B cell (primary cell): Measurements from ENCODE around the gene ZP1. TPM values are rescaled to one million over a fixed set of nuclear protein-coding genes. Genes with fewer than 3 reads are reported as not detected.

Experiments
- ATAC-seq: fragments of 200-7000 bp; cut with Tn5 transposase; one replicate; pipeline ENCODE4 v1.10.0; 2021; ENCODE audit warnings: low read depth, mild to moderate bottlenecking, moderate number of reproducible peaks, moderate library complexity
- CTCF ChIA-PET: fragments of 350-600 bp; sonication (Branson Sonifier 250); formaldehyde crosslinking; loops from one replicate; lab custom pipeline; 2021; ENCODE audit warnings: antibody characterized with exemption, inconsistent platforms; lab: Charles Lee
- POLR2A ChIA-PET: fragments of 350-600 bp; sonication (Branson Sonifier 250); formaldehyde crosslinking; loops from one replicate; lab custom pipeline; 2021; ENCODE audit warnings: antibody characterized with exemption; lab: Charles Lee
- DNase-seq: peaks from one replicate; pipeline ENCODE4 v3.0.0; 2013
- H2AFZ ChIP-seq: 2 replicates; pipeline ENCODE4 v1.6.1; 2012; ENCODE audit warnings: mild to moderate bottlenecking, low read depth, low read length; ENCODE audit not compliant: insufficient read depth, poor library complexity, severe bottlenecking
- H3K27ac ChIP-seq, 2 donors: 1 replicate in 1 of 2; 2 replicates in 1 of 2; pipeline ENCODE4 v1.5.1; 2012 to 2013; ENCODE audit warnings: low read length in 2 of 2, mild to moderate bottlenecking in 2 of 2, moderate library complexity in 1 of 2
- H3K27me3 ChIP-seq, 4 experiments: fragments of 200-600 bp in 1 of 4; sonication (generic) in 1 of 4; replicated peaks in 1 of 4; 1 replicate in 2 of 4; 2 replicates in 2 of 4; pipeline versions ENCODE4 v1.6.1 to v1.7.0; 2013 to 2016; ENCODE audit warnings: low read length in 3 of 4, mild to moderate bottlenecking in 2 of 4, mixed read lengths in 1 of 4, moderate library complexity in 1 of 4; ENCODE audit not compliant: insufficient read depth in 4 of 4, control insufficient read depth in 3 of 4; ENCODE audit errors: control extremely low read depth in 1 of 4
- H3K36me3 ChIP-seq, 2 experiments: replicated peaks in 1 of 2; 1 replicate in 1 of 2; 2 replicates in 1 of 2; pipeline versions ENCODE4 v1.6.1 to v1.7.1; 2013; ENCODE audit warnings: low read length in 1 of 2; ENCODE audit not compliant: insufficient read depth in 2 of 2, control insufficient read depth in 1 of 2; ENCODE audit errors: control extremely low read depth in 1 of 2, extremely low read depth in 1 of 2
- H3K4me1 ChIP-seq, 2 donors: fragments of 200-600 bp in 1 of 2; sonication (generic) in 1 of 2; 1 replicate in 1 of 2; 2 replicates in 1 of 2; pipeline versions ENCODE4 v1.5.1 to v1.6.1; 2013 to 2017; ENCODE audit warnings: low read length in 2 of 2; ENCODE audit not compliant: control insufficient read depth in 2 of 2, insufficient read depth in 2 of 2
- H3K4me2 ChIP-seq: replicated peaks from 2 replicates; pipeline ENCODE3; 2012; ENCODE audit warnings: mild to moderate bottlenecking, low read depth, low read length; ENCODE audit not compliant: poor library complexity, severe bottlenecking
- H3K4me3 ChIP-seq, 5 experiments: fragments of 200-600 bp in 1 of 5; sonication (generic) in 1 of 5; 1 replicate in 3 of 5; 2 replicates in 2 of 5; pipeline versions ENCODE4 v1.5.1 to v1.7.0; 2011 to 2016; ENCODE audit warnings: low read length in 4 of 5, mild to moderate bottlenecking in 4 of 5, low read depth in 2 of 5, control low read depth in 1 of 5, moderate library complexity in 1 of 5; ENCODE audit not compliant: insufficient read depth in 1 of 5; ENCODE audit errors: control extremely low read depth in 1 of 5, extremely low read depth in 1 of 5
- H3K79me2 ChIP-seq: fragments of 200-600 bp; sonication (generic); one replicate; pipeline ENCODE4 v1.6.0; 2016; ENCODE audit warnings: low read length; ENCODE audit not compliant: control insufficient read depth, insufficient read depth
- H3K9ac ChIP-seq: fragments of 200-600 bp; sonication (generic); 2 replicates; pipeline ENCODE4 v1.6.1; 2017; ENCODE audit warnings: mild to moderate bottlenecking, low read length, moderate library complexity
- H3K9me3 ChIP-seq, 3 donors: one replicate each; pipeline versions ENCODE4 v1.6.1 to v1.7.1; 2013; ENCODE audit warnings: low read length in 2 of 3; ENCODE audit not compliant: control insufficient read depth in 2 of 3, insufficient read depth in 1 of 3; ENCODE audit errors: control extremely low read depth in 1 of 3
- H4K20me1 ChIP-seq: 2 replicates; pipeline ENCODE4 v1.6.0; 2012; ENCODE audit warnings: mild to moderate bottlenecking, low read length; ENCODE audit not compliant: insufficient read depth, control insufficient read depth, poor library complexity, severe bottlenecking
- H3K27ac Mint-ChIP-seq: one replicate; pipeline ENCODE4 v1.8.0; 2021; ENCODE audit warnings: mixed read lengths
- H3K27me3 Mint-ChIP-seq: one replicate; pipeline ENCODE4 v1.8.0; 2021; ENCODE audit warnings: mixed read lengths
- H3K4me1 Mint-ChIP-seq: one replicate; pipeline ENCODE4 v1.8.0; 2021; ENCODE audit warnings: mixed read lengths
- H3K4me3 Mint-ChIP-seq: one replicate; pipeline ENCODE4 v1.8.0; 2021; ENCODE audit warnings: mixed read lengths
- H3K9me3 Mint-ChIP-seq: one replicate; pipeline ENCODE4 v1.8.0; 2022; ENCODE audit warnings: mixed read lengths; ENCODE audit not compliant: insufficient read depth
- EZH2 ChIP-seq: IDR thresholded peaks from 2 replicates; pipeline ENCODE4 v1.6.1; 2012; ENCODE audit warnings: borderline replicate concordance, low read depth, mild to moderate bottlenecking, moderate library complexity, low read length; ENCODE audit not compliant: insufficient read depth, poor library complexity, severe bottlenecking
- whole genome bisulfite sequencing: methylation state at CpG from one replicate; pipeline ENCODE4 v1.1.5; 2013; ENCODE audit warnings: missing lambda C conversion rate; ENCODE audit not compliant: insufficient coverage; 5-methylcytosine and 5-hydroxymethylcytosine counted together
- intact Hi-C: fragments of 100-400 bp; cut with micrococcal nuclease; formaldehyde crosslinking; loops from one replicate; pipeline ENCODE4 v1.10.0; 2022
- polyA plus RNA-seq: library from polyadenylated mRNA; depleted of rRNA; stranded (reverse); fragments of >200 nt; gene quantifications from 2 replicates; pipeline ENCODE4 v1.2.3, GENCODE V29; 2012
- total RNA-seq, 2 donors: library from RNA; stranded (reverse); fragments of 120-200 nt in 1 of 2; gene quantifications; 1 replicate in 1 of 2; 2 replicates in 1 of 2; pipeline versions ENCODE4 v1.2.3 to v1.2.4, GENCODE V29; 2013 to 2022
- TF ChIP-seq, protein P1 (sequence below): fragments of 200-600 bp; IDR thresholded peaks from one replicate; pipeline ENCODE4 v1.8.0; 2022; ENCODE audit warnings: antibody characterized with exemption, mild to moderate bottlenecking

The ZP1 gene
- total and polyA plus RNA-seq, 2 donors (not counting 1 experiment from before 2014, with no cell fraction given) = 0.06 TPM; not detected in 1

DNA sequence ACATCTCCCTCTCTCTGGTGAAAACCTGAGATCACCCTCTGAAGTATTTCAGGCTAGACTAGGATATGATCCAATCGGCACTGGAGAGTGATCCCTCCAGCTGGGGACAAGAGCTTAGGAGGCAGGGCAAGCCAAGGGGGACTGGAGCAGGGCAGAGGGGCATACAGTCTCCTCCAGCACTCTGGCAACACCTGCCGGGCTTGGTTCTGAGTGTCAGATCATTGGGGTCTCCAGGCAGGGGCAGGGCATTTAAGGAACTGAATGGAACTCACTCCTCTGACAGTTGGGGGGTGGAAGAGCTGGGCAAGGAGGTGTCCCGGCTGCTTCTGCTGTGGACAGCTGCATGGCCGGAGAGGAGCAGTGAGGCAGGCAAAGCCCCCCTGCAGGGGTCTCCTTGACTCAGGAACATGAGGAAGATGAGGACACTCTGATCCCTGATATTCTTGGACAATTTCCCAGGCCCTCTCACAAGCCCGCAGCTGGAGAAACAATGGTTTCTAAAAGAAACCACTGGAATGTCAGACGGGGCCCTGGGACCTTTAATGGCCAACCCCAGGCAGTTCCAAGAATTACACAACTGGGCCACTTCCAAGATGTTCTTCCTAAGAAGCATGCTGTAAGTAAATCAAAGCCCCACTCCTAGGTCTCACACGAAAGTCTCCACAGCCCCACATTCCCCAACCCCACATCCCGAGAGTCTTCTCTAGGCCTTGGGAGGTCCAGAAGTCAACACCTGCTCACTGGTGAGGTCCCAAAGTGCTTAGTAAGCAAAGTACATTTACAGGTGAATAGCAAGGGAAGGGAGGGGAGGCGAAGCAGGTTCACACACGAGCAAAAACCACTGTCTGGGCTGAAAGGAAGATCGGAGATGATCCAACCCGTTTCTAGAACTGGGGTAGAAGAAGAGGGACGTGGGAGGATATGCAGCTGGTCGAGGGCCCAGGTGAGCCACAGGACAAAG is 26.6 kb upstream of the ZP1 start:
- Histone ChIP-seq H3K4me2 (peak overlapping the region; percentile 89), H3K27ac (peak overlapping the region in 1 of 2 donors; percentile 49), H3K36me3 (no peaks in the 10 kb centered on the region), H3K79me2 (peaks cover 34% of the 10 kb centered on the region), H4K20me1 (no peaks in the 10 kb centered on the region), H3K9me3 (no peaks in the 10 kb centered on the region), H3K4me1 (peaks cover 32 to 33% of the 10 kb centered on the region in 2 donors), H3K9ac (peak overlapping the region; percentile 90), H3K4me3 (peak overlapping the region in 3 of 5 experiments; percentile 87 to 97 (median 88)), H3K27me3 (no peaks in the 10 kb centered on the region), H2AFZ (peak overlapping the region; percentile 96)
- ChIA-PET POLR2A (no interaction called here), CTCF (interaction anchor here (4.8 kb wide), 1 partner anchor 10 kb away, joined by 27 read pairs; no protein-coding TSS in a partner anchor)
- 100% methylated on average over 10 of the region's 14 CpGs for WGBS
- TF ChIP-seq, protein P1, sequence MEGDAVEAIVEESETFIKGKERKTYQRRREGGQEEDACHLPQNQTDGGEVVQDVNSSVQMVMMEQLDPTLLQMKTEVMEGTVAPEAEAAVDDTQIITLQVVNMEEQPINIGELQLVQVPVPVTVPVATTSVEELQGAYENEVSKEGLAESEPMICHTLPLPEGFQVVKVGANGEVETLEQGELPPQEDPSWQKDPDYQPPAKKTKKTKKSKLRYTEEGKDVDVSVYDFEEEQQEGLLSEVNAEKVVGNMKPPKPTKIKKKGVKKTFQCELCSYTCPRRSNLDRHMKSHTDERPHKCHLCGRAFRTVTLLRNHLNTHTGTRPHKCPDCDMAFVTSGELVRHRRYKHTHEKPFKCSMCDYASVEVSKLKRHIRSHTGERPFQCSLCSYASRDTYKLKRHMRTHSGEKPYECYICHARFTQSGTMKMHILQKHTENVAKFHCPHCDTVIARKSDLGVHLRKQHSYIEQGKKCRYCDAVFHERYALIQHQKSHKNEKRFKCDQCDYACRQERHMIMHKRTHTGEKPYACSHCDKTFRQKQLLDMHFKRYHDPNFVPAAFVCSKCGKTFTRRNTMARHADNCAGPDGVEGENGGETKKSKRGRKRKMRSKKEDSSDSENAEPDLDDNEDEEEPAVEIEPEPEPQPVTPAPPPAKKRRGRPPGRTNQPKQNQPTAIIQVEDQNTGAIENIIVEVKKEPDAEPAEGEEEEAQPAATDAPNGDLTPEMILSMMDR = no peak
- TF ChIP-seq EZH2 = no peak
- Mint-ChIP-seq H3K9me3 (no peaks in the 10 kb centered on the region), H3K27ac (peak overlapping the region; percentile 93), H3K4me1 (peaks cover 48% of the 10 kb centered on the region), H3K27me3 (no peaks in the 10 kb centered on the region), H3K4me3 (peak overlapping the region; percentile 93)
- intact Hi-C loops = loop anchor here (5.0 kb wide), 3 partner anchors 112 to 587 kb away; partner anchors contain the start of genes CPSF7, DDB1, SLC15A3 and TKFC
- ATAC-seq (no peak), DNase-seq (no peak)
